ENCODE measurements around the gene SERP1. TPM values are rescaled to one million over a fixed set of nuclear protein-coding genes. Genes with fewer than 3 reads are reported as not detected.
"Not testable (repeated sequence)": the region's sequence is repeated elsewhere in the genome, so short reads cannot be mapped to it uniquely, and the experiment has no call there.

Gene SERP1
- total and polyA plus RNA-seq, 12 donors: 47.0 to 580 (median 186) TPM

DNA sequence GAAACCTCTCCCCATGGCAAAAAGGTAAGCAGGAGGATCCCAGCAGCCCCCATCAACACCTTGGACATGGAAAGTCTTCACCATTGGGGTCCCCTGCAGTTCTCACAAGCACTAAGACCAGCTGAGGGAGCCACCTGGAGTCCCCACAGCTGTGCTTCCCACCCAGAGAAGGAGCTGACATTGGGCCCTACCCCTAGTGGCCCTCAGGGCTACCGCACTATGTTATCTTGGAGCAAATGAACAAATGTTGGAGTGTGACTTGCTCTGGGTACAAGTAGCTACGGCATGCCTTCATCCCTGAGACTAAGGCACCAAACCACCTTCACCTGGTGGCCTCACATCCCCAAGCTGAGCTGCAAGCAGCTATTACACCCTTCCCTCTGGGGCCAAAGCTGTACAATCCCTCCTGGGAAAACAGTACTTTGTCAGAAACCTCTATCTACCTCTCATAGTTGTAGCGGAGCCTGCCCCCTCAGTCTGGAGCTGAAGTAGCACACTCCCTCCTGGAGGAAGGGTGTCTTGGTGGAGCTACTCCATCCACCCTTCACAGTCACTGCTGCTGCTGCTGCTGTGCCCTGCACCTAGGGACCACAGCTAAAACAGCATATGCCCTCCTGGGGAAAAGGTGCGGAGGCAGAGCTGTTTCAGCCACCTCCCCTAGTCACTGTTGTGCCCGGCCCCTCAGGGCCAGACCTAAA lies 42.7 kb downstream of the SERP1 start:
- no peaks in the 10 kb centered on the region for H3K27me3 ChIP-seq
- no peaks in the 10 kb centered on the region for H3K4me1 ChIP-seq (replicated peaks in 1 of 2)
- 85 to 92% (median 86%) methylated on average over 3 to 5 of the region's 5 CpGs for WGBS, 4 donors
- no peaks in the 10 kb centered on the region for H3K36me3 ChIP-seq (replicated peaks in 1 of 2)
- TF ChIP-seq POLR2A (IDR thresholded peaks at IDR 0.05) (no peak), CTCF (IDR thresholded peaks at IDR 0.05) (no peak)
- no peaks in the 10 kb centered on the region for H3K9me3 ChIP-seq (replicated peaks in 1 of 3)
- no peak overlapping the region for H3K27ac ChIP-seq
- DNase-seq: no peak
- no peak overlapping the region for H3K4me3 ChIP-seq
- intact Hi-C loops (cut with DNase I): no loop called here

GRCh38 chr3:150500960-150501359 lies 45.3 kb downstream of the SERP1 start:
- intact Hi-C loops (cut with DNase I); H3K36me3 ChIP-seq (replicated peaks in 1 of 2); DNase-seq; H3K27ac ChIP-seq; H3K4me3 ChIP-seq; H3K9me3 ChIP-seq (replicated peaks in 1 of 3); H3K27me3 ChIP-seq; H3K4me1 ChIP-seq (replicated peaks in 1 of 2): not testable (repeated sequence)
- WGBS, 4 donors: 91 to 100% (median 96%) methylated on average over 1 of the region's 1 CpG

DNA sequence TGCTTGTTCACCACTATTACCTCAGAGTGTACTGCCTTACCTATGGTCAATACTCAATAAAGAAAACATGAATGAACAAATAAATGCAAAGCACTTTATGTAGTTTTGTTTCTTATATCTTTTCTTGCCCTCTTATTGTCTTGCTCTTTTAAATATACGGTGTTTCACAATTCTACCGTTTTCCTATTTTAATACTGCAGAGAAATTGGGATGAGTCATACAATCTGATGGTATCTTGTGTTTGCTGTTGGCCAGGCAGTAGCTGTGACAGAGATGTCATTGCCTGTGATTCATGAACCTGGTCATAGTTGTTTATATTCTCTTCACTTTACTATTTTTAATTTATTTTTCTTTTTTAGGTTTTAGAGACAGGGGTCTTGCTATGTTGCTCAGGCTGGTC lies 48.3 kb downstream of the SERP1 start:
- Histone ChIP-seq H3K9me3 (replicated peaks in 1 of 3) (no peaks in the 10 kb centered on the region), H3K27me3 (no peaks in the 10 kb centered on the region), H3K4me1 (replicated peaks in 1 of 2) (no peaks in the 10 kb centered on the region), H3K4me3 (no peak overlapping the region), H3K36me3 (replicated peaks in 1 of 2) (no peaks in the 10 kb centered on the region), H3K27ac (peak overlapping the region in 2 of 5 donors; percentile 9 to 43)
- no peak for TF ChIP-seq POLR2A (IDR thresholded peaks at IDR 0.05)
- TF ChIP-seq CTCF (IDR thresholded peaks at IDR 0.05): no peak
- peak in 6 of 7 donors; percentile 45 to 72 (median 62) for DNase-seq
- intact Hi-C loops (cut with DNase I): loop anchor here (5.0 to 10.0 kb wide), 4 partner anchors 83 to 273 kb away; no protein-coding TSS in a partner anchor
- WGBS, 4 donors: 20 to 40% (median 34%) methylated on average over 2 of the region's 2 CpGs

GRCh38 chr3:150495563-150496168 lies 50.6 kb downstream of the SERP1 start:
- no peak for TF ChIP-seq POLR2A (IDR thresholded peaks at IDR 0.05)
- peak; percentile 64 to 89 (median 80) for TF ChIP-seq CTCF (IDR thresholded peaks at IDR 0.05)
- Histone ChIP-seq H3K4me1 (replicated peaks in 1 of 2) (no peaks in the 10 kb centered on the region), H3K27ac (no peak overlapping the region), H3K36me3 (replicated peaks in 1 of 2) (no peaks in the 10 kb centered on the region), H3K4me3 (no peak overlapping the region), H3K27me3 (no peaks in the 10 kb centered on the region), H3K9me3 (replicated peaks in 1 of 3) (no peaks in the 10 kb centered on the region)
- intact Hi-C loops (cut with DNase I): loop anchor here (5.0 to 10.0 kb wide), 4 partner anchors 81 to 271 kb away; no protein-coding TSS in a partner anchor
- WGBS, 4 donors: 2 to 3% (median 2%) methylated on average over 2 of the region's 2 CpGs
- DNase-seq: peak in 1 of 7 donors; percentile 16

All from adrenal gland (tissue), 12 donors.